Lower leg skin (tissue), 4 donors: Measurements from ENCODE around the gene HACD4. TPM values are rescaled to one million over a fixed set of nuclear protein-coding genes. Genes with fewer than 3 reads are reported as not detected.

Source experiments
- DNase-seq, 2 donors: peaks; one replicate each; pipeline ENCODE4 v3.0.0-alpha.2; 2019; ENCODE audit warnings: low spot score in 2 of 2
- H3K4me3 ChIP-seq: fragments of 200-600 bp; sonication (generic); 2 replicates; pipeline ENCODE4 v1.5.1; 2017; ENCODE audit warnings: mild to moderate bottlenecking, low read depth; ENCODE audit not compliant: poor library complexity, severe bottlenecking
- POLR2A ChIP-seq, 2 donors: fragments of 450-650 bp; IDR thresholded peaks; one replicate each; pipeline ENCODE4 v1.6.1; 2016 to 2017; ENCODE audit warnings: antibody characterized with exemption in 2 of 2, mild to moderate bottlenecking in 1 of 2, moderate library complexity in 1 of 2
- WGBS, 2 donors: methylation state at CpG; one replicate each; pipeline ENCODE4 v1.1.5; 2018; 5-methylcytosine and 5-hydroxymethylcytosine counted together
- intact Hi-C: fragments of 100-400 bp; cut with DNase I; formaldehyde crosslinking; loops from one replicate; pipeline ENCODE4 v1.15.0; 2023; ENCODE audit warnings: low total_unique reads
- total RNA-seq, 4 donors: library from RNA; depleted of rRNA; stranded (reverse); fragments of >200 nt; gene quantifications; one replicate each; pipeline ENCODE4 v1.1.0, GENCODE V29; 2016
- TF ChIP-seq, protein P1 (sequence below), 3 donors: fragments of 450-650 bp; IDR thresholded peaks; one replicate each; pipeline ENCODE4 v1.5.1; 2016; ENCODE audit warnings: antibody characterized with exemption in 3 of 3, mild to moderate bottlenecking in 3 of 3, moderate library complexity in 2 of 3

The HACD4 gene
- total RNA-seq, 4 donors from 2014 or later: 1.0 to 3.8 (median 2.8) TPM

GRCh38 chr9:20987521-20987920 lies 43.9 kb downstream of the HACD4 start:
- TF ChIP-seq POLR2A (IDR thresholded peaks at IDR 0.05): no peak
- TF ChIP-seq, protein P1, sequence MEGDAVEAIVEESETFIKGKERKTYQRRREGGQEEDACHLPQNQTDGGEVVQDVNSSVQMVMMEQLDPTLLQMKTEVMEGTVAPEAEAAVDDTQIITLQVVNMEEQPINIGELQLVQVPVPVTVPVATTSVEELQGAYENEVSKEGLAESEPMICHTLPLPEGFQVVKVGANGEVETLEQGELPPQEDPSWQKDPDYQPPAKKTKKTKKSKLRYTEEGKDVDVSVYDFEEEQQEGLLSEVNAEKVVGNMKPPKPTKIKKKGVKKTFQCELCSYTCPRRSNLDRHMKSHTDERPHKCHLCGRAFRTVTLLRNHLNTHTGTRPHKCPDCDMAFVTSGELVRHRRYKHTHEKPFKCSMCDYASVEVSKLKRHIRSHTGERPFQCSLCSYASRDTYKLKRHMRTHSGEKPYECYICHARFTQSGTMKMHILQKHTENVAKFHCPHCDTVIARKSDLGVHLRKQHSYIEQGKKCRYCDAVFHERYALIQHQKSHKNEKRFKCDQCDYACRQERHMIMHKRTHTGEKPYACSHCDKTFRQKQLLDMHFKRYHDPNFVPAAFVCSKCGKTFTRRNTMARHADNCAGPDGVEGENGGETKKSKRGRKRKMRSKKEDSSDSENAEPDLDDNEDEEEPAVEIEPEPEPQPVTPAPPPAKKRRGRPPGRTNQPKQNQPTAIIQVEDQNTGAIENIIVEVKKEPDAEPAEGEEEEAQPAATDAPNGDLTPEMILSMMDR (IDR thresholded peaks at IDR 0.05): no peak
- 68 to 74% methylated on average over 1 of the region's 1 CpG for WGBS, 2 donors
- intact Hi-C loops: no loop called here
- no peak overlapping the region for H3K4me3 ChIP-seq
- no peak for DNase-seq

GRCh38 chr9:20985851-20986600 lies 45.4 kb downstream of the HACD4 start:
- WGBS, 2 donors: 73 to 81% methylated on average over 6 of the region's 6 CpGs
- no peak for DNase-seq
- TF ChIP-seq, protein P1 (IDR thresholded peaks at IDR 0.05): no peak
- TF ChIP-seq POLR2A (IDR thresholded peaks at IDR 0.05): no peak
- no peak overlapping the region for H3K4me3 ChIP-seq
- intact Hi-C loops: no loop called here

- no peak overlapping the region for H3K4me3 ChIP-seq
- TF ChIP-seq POLR2A (IDR thresholded peaks at IDR 0.05): no peak
- TF ChIP-seq, protein P1 (IDR thresholded peaks at IDR 0.05): no peak
- DNase-seq: no peak
- intact Hi-C loops: no loop called here
- 63 to 73% methylated on average over 3 of the region's 3 CpGs for WGBS, 2 donors
Observed at GRCh38 chr9:20984506-20984905, 46.9 kb downstream of the HACD4 start.

GRCh38 chr9:20981486-20981885 lies 50.0 kb downstream of the HACD4 start:
- no peak overlapping the region for H3K4me3 ChIP-seq
- DNase-seq: no peak
- intact Hi-C loops: no loop called here
- 33 to 35% methylated on average over 2 of the region's 2 CpGs for WGBS, 2 donors
- TF ChIP-seq, protein P1 (IDR thresholded peaks at IDR 0.05): no peak
- TF ChIP-seq POLR2A (IDR thresholded peaks at IDR 0.05): no peak

- H3K4me3 ChIP-seq: no peak overlapping the region
- intact Hi-C loops: no loop called here
- 35 to 48% methylated on average over 3 of the region's 3 CpGs for WGBS, 2 donors
- DNase-seq: no peak
- TF ChIP-seq, protein P1 (IDR thresholded peaks at IDR 0.05): no peak
- no peak for TF ChIP-seq POLR2A (IDR thresholded peaks at IDR 0.05)
Observed at GRCh38 chr9:20980832-20981455, 50.5 kb downstream of the HACD4 start.
